Measurements from ENCODE around the gene RRP12.

- TF ChIP-seq CTCF (IDR thresholded peaks at IDR 0.05; ENCODE audit: low read length): no peak
- no peak for TF ChIP-seq EZH2 (IDR thresholded peaks at IDR 0.05; ENCODE audit: borderline replicate concordance, low read length)
Measured at GRCh38 chr10:97312897-97313296, 88.2 kb downstream of the RRP12 start.

Data from OCI-LY1 (cell line).